GM10847 (cell line): Measurements from ENCODE around the gene FAT1.

Experiments used
- POLR2A ChIP-seq: IDR thresholded peaks from 2 replicates; pipeline ENCODE4 v1.6.1; 2011; ENCODE audit not compliant: insufficient read length; ENCODE audit errors: extremely low read depth

The FAT1 gene

GRCh38 chr4:186698028-186698427 is 25.6 kb downstream of the FAT1 start:
- no peak for TF ChIP-seq POLR2A

GRCh38 chr4:186695392-186695791 is 28.3 kb downstream of the FAT1 start:
- no peak for TF ChIP-seq POLR2A

- TF ChIP-seq POLR2A, result no peak
These were observed 29.8 kb downstream of the FAT1 start for GRCh38 chr4:186693894-186694293.

DNA sequence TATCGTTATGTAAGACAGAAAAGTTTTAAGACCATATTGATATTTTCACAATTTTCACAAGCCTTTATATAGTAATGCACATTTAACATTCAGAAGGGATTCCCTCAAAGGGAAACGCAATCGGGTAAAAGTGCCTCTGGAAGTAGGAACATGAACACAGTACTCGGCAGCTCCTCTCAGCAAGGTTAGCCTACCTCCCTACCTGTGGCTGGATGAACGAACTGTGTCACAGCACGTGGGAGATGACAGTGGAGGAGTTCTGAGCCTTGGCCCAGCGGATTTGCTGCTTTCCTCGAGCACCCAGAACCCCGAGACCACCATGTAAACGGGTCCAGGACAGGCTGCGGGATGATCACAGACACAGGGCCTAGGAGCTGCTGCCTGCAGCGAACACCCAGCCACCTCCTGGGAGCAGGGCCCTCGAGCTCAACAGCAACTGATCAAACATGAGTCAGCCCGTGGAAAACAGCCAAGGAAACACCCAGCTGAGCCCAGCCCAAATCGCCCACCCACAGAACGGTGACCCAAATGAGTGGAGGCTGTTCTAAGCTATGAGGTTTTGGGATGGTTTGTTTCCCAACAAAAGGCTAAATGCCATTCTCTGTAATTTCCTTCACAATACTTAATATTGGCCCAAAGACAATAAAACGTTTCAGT is 30.4 kb downstream of the FAT1 start:
- TF ChIP-seq POLR2A, result no peak

- TF ChIP-seq POLR2A, result no peak
These were observed 32.3 kb downstream of the FAT1 start for GRCh38 chr4:186691396-186691795.

- no peak for TF ChIP-seq POLR2A
These were observed 34.2 kb downstream of the FAT1 start for GRCh38 chr4:186689476-186689875.

DNA sequence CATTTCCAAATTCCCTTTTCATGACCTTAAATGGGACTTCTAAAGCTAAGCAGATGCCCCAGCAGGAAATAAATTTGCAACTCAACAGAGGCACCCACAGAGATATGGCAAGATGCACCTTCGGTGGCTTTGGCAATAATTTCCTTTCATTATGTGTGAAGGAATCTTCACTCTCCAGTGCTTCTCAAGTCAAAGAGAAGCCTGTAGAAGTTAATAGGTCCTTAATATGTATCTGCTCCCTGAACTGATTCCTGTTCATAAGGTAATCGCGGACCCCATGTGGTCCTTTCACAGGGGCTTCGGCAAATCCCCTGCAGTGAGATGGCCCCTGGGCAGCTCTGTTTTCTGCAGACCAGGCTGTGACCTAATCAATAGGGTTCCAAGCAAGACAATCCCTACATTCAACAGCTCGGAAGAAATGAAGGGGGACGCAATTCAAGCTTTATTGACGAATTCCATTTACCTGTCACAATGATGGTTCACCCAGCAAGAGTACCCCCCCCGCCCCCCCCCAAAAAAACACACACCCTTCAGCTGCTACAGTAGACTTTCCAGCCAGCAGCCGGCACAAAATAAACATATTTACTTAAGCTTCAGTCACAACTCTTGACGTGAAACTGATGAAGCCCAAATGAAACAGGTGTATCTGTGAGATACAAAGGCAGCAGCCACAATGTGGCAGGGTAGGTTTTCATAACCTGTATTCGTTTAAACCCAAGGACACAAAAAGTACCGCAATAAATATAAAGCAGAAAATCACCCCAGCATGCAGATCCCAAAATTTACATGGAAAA is 35.3 kb downstream of the FAT1 start:
- no peak for TF ChIP-seq POLR2A

- no peak for TF ChIP-seq POLR2A
These were observed 36.4 kb downstream of the FAT1 start for GRCh38 chr4:186687265-186687664.

DNA sequence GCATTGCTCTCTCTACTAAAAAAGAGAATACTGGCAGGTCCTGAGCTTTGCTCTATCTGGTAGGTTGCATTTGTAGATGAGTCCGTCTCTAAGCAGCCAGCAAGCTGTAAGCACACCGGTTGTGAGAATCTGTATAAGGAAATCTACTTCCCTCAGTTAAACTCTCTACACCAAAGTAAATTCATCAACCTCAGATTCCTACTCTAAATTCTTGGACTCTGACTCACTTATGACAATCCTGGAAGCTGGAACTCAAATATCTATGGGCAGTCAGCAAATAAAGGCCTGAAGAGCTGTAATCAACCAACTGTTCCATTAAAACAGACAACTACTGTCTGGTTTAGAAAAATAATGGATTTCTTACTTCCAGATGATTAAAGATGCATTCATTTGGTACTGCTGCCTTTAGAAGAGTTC is 37.9 kb downstream of the FAT1 start:
- no peak for TF ChIP-seq POLR2A

- TF ChIP-seq POLR2A, result no peak
These were observed 38.8 kb downstream of the FAT1 start for GRCh38 chr4:186684889-186685309.

DNA sequence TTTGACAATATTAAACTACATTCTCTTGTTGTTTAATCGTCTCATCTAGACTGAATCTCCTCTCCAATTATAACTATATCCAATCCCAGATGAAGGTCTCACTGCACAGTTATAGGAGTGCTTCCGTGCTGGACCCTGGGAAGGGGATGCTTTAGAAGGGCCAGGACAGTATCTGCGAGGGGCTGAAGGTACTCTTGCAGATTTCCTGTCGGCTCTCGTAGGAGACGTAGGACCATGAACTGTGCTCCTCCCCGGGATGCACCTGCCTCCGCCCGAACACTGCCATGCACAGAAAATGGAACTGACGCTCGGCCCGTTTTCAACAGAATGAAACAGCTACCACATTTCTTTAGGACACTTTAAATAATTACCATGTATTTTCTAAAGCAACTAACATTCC is 39.4 kb downstream of the FAT1 start:
- no peak for TF ChIP-seq POLR2A

DNA sequence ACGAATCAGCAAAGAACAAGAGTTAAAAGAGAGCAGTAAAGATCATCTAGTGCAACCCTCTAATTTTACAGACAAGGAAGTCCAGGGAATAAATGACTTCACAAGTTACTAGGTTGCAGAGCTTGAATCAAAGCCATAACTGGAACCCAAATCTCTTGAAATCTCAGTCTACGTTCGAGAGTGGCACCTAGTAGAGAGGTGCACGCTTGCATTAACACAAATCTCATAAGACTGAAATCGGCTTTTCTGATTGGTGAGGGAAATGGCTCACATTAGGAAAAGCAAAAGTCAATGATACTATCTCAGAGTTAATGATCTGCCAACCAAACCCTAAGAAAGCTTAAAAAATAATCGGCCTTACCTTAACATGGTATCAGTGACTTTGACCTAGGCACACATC is 43.0 kb downstream of the FAT1 start:
- no peak for TF ChIP-seq POLR2A

DNA sequence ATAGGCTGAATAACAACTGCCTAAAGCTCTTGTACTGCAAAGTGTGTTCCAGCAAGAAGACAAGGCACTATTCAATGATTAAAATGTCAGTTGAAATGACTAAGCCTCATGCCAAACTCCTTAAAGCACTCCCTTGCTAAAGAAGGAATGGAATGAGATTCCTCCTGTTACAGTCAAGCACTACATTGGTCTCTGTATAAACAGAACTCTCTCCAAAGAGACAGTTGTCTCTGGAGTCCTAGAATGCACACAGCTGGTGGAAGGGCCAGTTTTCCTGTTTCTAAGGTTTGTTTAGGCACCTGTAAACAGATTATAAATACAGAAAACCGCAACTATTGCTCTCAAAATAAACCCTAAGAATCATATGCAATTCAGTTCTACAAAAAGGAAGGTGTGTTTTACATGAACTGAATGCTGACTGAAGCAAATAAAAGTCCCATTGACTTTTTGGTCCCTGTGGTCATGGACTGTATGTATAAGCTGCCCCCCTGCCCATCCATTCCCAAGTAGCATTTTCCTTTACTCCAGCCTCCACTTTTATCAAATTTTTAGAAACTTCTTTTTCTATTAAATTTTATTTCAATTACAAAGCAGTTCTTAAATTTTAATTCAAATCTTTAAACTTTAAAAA is 47.0 kb downstream of the FAT1 start:
- TF ChIP-seq POLR2A, result no peak

- no peak for TF ChIP-seq POLR2A
These were observed 53.9 kb downstream of the FAT1 start for GRCh38 chr4:186669735-186670134.

- no peak for TF ChIP-seq POLR2A
These were observed 54.4 kb downstream of the FAT1 start for GRCh38 chr4:186669159-186669731.

DNA sequence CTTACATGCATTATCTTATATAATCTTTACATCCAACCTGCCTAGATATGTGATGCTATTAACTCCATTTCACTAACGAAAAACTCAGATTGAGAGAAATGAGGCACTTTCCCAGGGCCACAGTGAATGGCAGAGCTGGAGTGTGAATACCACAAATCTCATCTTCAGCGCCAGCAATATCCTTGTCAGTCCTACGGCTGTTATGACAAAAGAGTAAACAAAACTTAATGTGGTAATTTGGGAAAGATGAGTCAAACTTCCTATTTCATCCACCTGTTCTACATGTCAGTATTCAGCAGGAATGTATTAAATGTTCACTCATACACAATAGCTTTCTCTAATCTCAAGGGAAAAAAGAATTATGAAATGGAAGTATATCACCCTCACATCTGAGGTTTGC is 56.9 kb downstream of the FAT1 start:
- no peak for TF ChIP-seq POLR2A
